Neural cell (in vitro differentiated cells): Measurements from ENCODE around the gene COQ2. TPM values are rescaled to one million over a fixed set of nuclear protein-coding genes. Genes with fewer than 3 reads are reported as not detected.

Source experiments
- H2AFZ ChIP-seq: fragments of 200-600, 300-800 bp; sonication (generic), shearing (Covaris generic); 2 replicates; pipeline ENCODE4 v1.6.0; 2014; ENCODE audit warnings: low read depth, mild to moderate bottlenecking, antibody characterized with exemption, low read length, moderate library complexity
- H3F3A ChIP-seq: fragments of 200-600 bp; shearing (Covaris generic); 2 replicates; pipeline ENCODE4 v1.6.1; 2016; ENCODE audit warnings: mild to moderate bottlenecking, moderate library complexity, mixed read lengths, antibody characterized with exemption, low read length; ENCODE audit not compliant: insufficient read depth, poor library complexity, severe bottlenecking
- H3K27ac ChIP-seq: fragments of 200-600, 300-800 bp; sonication (generic), shearing (Covaris generic); 2 replicates; pipeline ENCODE4 v1.5.1; 2014; ENCODE audit warnings: mild to moderate bottlenecking, low read length, moderate library complexity
- H3K27me3 ChIP-seq: fragments of 300-800, 200-600 bp; sonication (generic), shearing (Covaris generic); 2 replicates; pipeline ENCODE4 v1.6.0; 2014; ENCODE audit warnings: mild to moderate bottlenecking, low read depth, low read length, moderate library complexity; ENCODE audit not compliant: insufficient read depth
- H3K36me3 ChIP-seq: fragments of 300-800, 200-600 bp; sonication (generic), shearing (Covaris generic); 2 replicates; pipeline ENCODE4 v1.5.1; 2014; ENCODE audit warnings: mild to moderate bottlenecking, antibody characterized with exemption, low read length, moderate library complexity; ENCODE audit not compliant: insufficient read depth
- H3K4me2 ChIP-seq: fragments of 300-800, 200-600 bp; sonication (generic), shearing (Covaris generic); 2 replicates; pipeline ENCODE4 v1.6.0; 2014; ENCODE audit warnings: mild to moderate bottlenecking, low read length
- H3K4me3 ChIP-seq: fragments of 300-800, 200-600 bp; sonication (generic), shearing (Covaris generic); 2 replicates; pipeline ENCODE4 v1.5.1; 2014; ENCODE audit warnings: mild to moderate bottlenecking, low read length, moderate library complexity
- H3K79me2 ChIP-seq: fragments of 200-600 bp; shearing (Covaris generic); replicated peaks from 2 replicates; pipeline ENCODE4 v1.6.0; 2014; ENCODE audit warnings: mild to moderate bottlenecking, low read length, moderate library complexity; ENCODE audit not compliant: insufficient read depth
- H3K9ac ChIP-seq: fragments of 300-800, 200-600 bp; sonication (generic), shearing (Covaris generic); 2 replicates; pipeline ENCODE4 v1.6.1; 2016; ENCODE audit warnings: mild to moderate bottlenecking, low read length, mixed read lengths
- H3K9me2 ChIP-seq: fragments of 200-600 bp; shearing (Covaris generic); 2 replicates; pipeline ENCODE4 v1.6.1; 2016; ENCODE audit warnings: mild to moderate bottlenecking, low read length, mixed read lengths; ENCODE audit not compliant: insufficient read depth
- H3K9me3 ChIP-seq: fragments of 200-600, 300-800 bp; sonication (generic), shearing (Covaris generic); 2 replicates; pipeline ENCODE4 v1.6.1; 2016; ENCODE audit warnings: mild to moderate bottlenecking, mixed run types, low read length, moderate library complexity, mixed read lengths
- H4K20me1 ChIP-seq: fragments of 200-600 bp; shearing (Covaris generic); 2 replicates; pipeline ENCODE4 v1.6.1; 2016; ENCODE audit warnings: mild to moderate bottlenecking, mixed run types; ENCODE audit not compliant: insufficient read depth
- EP300 ChIP-seq: fragments of 450-650 bp; conservative IDR thresholded peaks from 2 replicates; pipeline ENCODE4 v1.6.1; 2014; ENCODE audit warnings: antibody characterized with exemption, mild to moderate bottlenecking, moderate library complexity; ENCODE audit not compliant: poor library complexity, severe bottlenecking
- EZH2 ChIP-seq: fragments of 200-600, 300-800 bp; shearing (Covaris generic), sonication (generic); IDR thresholded peaks from 2 replicates; pipeline ENCODE4 v1.6.1; 2014; ENCODE audit warnings: antibody characterized with exemption, low read length, borderline replicate concordance, mild to moderate bottlenecking; ENCODE audit not compliant: insufficient read depth, poor library complexity, severe bottlenecking
- MXI1 ChIP-seq: fragments of 450-650 bp; conservative IDR thresholded peaks from 2 replicates; pipeline ENCODE4 v1.6.1; 2014; ENCODE audit warnings: antibody characterized with exemption, mild to moderate bottlenecking; ENCODE audit not compliant: poor library complexity, severe bottlenecking
- POLR2AphosphoS5 ChIP-seq: IDR thresholded peaks from 2 replicates; pipeline ENCODE4 v1.6.1; 2012
- RAD21 ChIP-seq: fragments of 450-650 bp; conservative IDR thresholded peaks from 2 replicates; pipeline ENCODE4 v1.6.1; 2014; ENCODE audit warnings: antibody characterized with exemption, mild to moderate bottlenecking, moderate library complexity
- SMC3 ChIP-seq: fragments of 450-650 bp; conservative IDR thresholded peaks from 2 replicates; pipeline ENCODE4 v1.6.1; 2014; ENCODE audit warnings: antibody characterized with exemption, mild to moderate bottlenecking, moderate library complexity; ENCODE audit not compliant: poor library complexity
- TAF1 ChIP-seq: IDR thresholded peaks from 2 replicates; pipeline ENCODE4 v1.6.1; 2012; ENCODE audit warnings: low read depth
- polyA plus RNA-seq: library from polyadenylated mRNA; depleted of rRNA; stranded (reverse); fragments of >200 nt; gene quantifications from 2 replicates; pipeline ENCODE4 v1.2.3, GENCODE V29; 2014
- TF ChIP-seq, protein P1 (sequence below): fragments of 450-650 bp; IDR thresholded peaks from 2 replicates; pipeline ENCODE4 v1.5.1; 2014; ENCODE audit warnings: antibody characterized with exemption, mild to moderate bottlenecking, moderate library complexity; ENCODE audit not compliant: poor library complexity, severe bottlenecking
- TF ChIP-seq, protein P2 (sequence below): IDR thresholded peaks from 2 replicates; pipeline ENCODE4 v1.6.1; 2012; ENCODE audit warnings: borderline replicate concordance

Gene COQ2
- polyA plus RNA-seq, 1 donor from 2014 or later: 19.8 TPM

DNA sequence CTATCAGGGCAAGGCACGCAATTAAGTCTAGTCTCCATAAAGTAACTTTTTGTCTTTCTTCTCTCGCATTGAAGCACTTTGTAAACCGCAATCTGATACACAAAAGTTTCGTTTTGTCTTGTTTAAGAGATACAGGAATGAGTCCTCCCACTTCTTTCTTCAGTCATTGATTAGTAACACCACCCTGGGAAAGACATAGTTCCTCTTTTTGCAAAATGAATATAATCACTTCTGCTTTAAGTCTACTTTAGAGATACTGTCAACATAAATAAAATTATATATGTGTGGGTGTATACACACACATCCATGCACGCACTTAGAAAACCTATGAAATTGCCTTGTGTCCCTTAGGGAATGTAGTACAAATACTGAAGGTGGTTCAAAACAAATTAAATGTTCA, 11.7 kb downstream of the COQ2 start:
- H3K4me2 ChIP-seq: no peak overlapping the region
- no peaks in the 10 kb centered on the region for H3K9me3 ChIP-seq
- no peak overlapping the region for H3K4me3 ChIP-seq
- H3K9me2 ChIP-seq: no peaks in the 10 kb centered on the region
- H4K20me1 ChIP-seq: no peaks in the 10 kb centered on the region
- H3F3A ChIP-seq: no peaks in the 10 kb centered on the region
- no peak overlapping the region for H3K9ac ChIP-seq
- no peak overlapping the region for H3K27ac ChIP-seq
- TF ChIP-seq, protein P1, sequence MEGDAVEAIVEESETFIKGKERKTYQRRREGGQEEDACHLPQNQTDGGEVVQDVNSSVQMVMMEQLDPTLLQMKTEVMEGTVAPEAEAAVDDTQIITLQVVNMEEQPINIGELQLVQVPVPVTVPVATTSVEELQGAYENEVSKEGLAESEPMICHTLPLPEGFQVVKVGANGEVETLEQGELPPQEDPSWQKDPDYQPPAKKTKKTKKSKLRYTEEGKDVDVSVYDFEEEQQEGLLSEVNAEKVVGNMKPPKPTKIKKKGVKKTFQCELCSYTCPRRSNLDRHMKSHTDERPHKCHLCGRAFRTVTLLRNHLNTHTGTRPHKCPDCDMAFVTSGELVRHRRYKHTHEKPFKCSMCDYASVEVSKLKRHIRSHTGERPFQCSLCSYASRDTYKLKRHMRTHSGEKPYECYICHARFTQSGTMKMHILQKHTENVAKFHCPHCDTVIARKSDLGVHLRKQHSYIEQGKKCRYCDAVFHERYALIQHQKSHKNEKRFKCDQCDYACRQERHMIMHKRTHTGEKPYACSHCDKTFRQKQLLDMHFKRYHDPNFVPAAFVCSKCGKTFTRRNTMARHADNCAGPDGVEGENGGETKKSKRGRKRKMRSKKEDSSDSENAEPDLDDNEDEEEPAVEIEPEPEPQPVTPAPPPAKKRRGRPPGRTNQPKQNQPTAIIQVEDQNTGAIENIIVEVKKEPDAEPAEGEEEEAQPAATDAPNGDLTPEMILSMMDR: no peak
- TF ChIP-seq EZH2: no peak
- TF ChIP-seq RAD21: no peak
- no peak for TF ChIP-seq MXI1
- no peak for TF ChIP-seq EP300
- TF ChIP-seq TAF1: no peak
- TF ChIP-seq SMC3: no peak
- TF ChIP-seq, protein P2, sequence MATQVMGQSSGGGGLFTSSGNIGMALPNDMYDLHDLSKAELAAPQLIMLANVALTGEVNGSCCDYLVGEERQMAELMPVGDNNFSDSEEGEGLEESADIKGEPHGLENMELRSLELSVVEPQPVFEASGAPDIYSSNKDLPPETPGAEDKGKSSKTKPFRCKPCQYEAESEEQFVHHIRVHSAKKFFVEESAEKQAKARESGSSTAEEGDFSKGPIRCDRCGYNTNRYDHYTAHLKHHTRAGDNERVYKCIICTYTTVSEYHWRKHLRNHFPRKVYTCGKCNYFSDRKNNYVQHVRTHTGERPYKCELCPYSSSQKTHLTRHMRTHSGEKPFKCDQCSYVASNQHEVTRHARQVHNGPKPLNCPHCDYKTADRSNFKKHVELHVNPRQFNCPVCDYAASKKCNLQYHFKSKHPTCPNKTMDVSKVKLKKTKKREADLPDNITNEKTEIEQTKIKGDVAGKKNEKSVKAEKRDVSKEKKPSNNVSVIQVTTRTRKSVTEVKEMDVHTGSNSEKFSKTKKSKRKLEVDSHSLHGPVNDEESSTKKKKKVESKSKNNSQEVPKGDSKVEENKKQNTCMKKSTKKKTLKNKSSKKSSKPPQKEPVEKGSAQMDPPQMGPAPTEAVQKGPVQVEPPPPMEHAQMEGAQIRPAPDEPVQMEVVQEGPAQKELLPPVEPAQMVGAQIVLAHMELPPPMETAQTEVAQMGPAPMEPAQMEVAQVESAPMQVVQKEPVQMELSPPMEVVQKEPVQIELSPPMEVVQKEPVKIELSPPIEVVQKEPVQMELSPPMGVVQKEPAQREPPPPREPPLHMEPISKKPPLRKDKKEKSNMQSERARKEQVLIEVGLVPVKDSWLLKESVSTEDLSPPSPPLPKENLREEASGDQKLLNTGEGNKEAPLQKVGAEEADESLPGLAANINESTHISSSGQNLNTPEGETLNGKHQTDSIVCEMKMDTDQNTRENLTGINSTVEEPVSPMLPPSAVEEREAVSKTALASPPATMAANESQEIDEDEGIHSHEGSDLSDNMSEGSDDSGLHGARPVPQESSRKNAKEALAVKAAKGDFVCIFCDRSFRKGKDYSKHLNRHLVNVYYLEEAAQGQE: no peak
- no peak for TF ChIP-seq POLR2AphosphoS5
- no peaks in the 10 kb centered on the region for H3K27me3 ChIP-seq
- H2AFZ ChIP-seq: no peak overlapping the region
- no peaks in the 10 kb centered on the region for H3K36me3 ChIP-seq
- H3K79me2 ChIP-seq: no peaks in the 10 kb centered on the region

DNA sequence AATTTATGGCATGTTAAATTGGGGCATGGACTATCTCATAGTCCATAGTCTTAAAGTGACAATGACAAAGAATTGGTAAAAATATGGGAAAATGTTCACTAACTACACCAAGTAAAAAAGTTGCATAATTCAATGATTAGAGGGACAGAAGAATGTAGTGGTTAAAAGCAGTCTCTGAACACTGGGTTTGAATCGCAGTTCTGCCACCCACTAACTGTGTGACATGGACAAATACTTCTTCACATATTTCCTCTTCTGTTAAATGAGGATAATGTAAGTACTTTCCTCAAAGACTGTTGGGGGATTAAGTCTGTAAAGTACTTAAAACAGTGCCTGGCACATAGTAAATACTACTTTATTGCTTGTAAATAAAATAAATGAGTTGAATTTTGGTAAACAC, 15.3 kb downstream of the COQ2 start:
- Histone ChIP-seq H3K79me2 (no peaks in the 10 kb centered on the region), H3F3A (no peaks in the 10 kb centered on the region), H3K36me3 (no peaks in the 10 kb centered on the region), H4K20me1 (no peaks in the 10 kb centered on the region), H3K4me2 (no peak overlapping the region), H2AFZ (no peak overlapping the region), H3K9me3 (no peaks in the 10 kb centered on the region), H3K27me3 (no peaks in the 10 kb centered on the region), H3K27ac (no peak overlapping the region), H3K9me2 (no peaks in the 10 kb centered on the region), H3K9ac (no peak overlapping the region), H3K4me3 (no peak overlapping the region)
- TF ChIP-seq MXI1 (no peak), POLR2AphosphoS5 (no peak), EP300 (no peak), SMC3 (no peak), EZH2 (no peak), TAF1 (no peak), RAD21 (no peak)
- TF ChIP-seq, protein P2: no peak
- TF ChIP-seq, protein P1: no peak
